ENCODE results near the gene SLC17A6.

SLC17A6 gene

DNA sequence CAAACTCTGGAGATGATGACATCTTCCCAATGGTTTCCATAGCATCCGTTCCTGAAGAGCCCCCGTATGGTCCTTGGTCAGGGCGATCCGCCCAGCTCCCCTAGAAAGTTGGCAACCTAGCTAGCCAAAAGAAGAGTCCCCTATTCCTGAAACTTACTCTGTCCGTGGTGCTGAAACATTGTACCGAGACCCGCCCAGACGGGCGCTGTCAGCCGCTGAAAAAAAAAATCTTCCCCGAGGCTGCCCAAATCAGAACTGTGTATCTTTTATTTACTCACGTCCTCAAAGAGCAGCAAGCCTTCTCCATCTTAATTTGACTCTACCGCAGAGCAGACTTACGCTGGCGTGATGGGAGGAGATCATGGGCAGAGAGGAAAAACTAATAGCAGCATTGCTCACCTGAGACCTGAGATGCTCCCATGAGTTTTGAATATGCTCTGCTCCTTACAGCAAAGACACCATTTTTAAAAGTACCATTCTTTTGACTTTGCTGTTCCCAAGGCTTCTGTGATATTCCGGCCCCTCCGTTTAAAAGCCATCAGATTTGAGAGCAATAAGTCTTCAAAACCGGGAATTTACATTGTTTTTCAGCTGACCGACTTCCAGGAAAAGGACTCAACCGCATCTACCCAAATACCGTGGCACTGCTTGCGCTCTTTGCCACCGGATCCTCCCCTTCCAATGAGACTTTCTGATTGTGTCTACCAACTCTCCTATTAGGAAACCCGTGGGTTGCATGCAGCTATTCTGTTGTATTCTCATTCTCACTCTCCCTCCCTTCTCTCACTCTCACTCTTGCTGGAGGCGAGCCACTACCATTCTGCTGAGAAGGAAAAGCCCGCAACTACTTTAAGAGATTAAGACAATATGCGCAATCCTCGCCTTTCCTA, at the start of gene SLC17A6:
Gene SLC17A6, plus strand, starts transcription at position 786 of the 890 bp plus-strand sequence. CDS start 153 bp downstream, outside the sequence.
- no peaks in the 10 kb centered on the region for H3K9me3 Mint-ChIP-seq
- H3K27me3 Mint-ChIP-seq: peaks cover 54% of the 10 kb centered on the region
- H3K27ac Mint-ChIP-seq: no peak within 1 kb of the TSS
- H3K4me1 Mint-ChIP-seq (ENCODE audit: low read depth): no peaks in the 10 kb centered on the region
- no peaks in the 10 kb centered on the region for H3K36me3 Mint-ChIP-seq (ENCODE audit: low read depth)
- H3K4me3 Mint-ChIP-seq: no peak within 1 kb of the TSS
- intact Hi-C loops (cut with micrococcal nuclease): no loop called here

DNA sequence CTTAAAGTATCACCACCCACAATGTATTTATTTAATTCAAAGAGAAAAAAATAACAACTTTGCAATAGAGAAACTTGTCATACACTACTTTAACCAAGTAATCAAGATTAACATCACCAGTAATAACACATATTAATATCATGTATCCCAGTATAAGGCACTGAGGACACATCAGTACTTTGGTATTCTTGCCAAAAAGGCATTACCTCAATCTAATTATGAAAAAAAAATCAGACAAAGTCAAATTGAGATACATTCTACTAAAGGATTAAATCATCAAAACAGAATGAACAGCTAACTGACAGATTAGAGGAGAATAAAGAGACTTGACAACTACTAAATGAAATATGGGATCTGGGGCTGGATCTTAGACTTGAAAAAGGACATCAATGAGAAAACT, 35.8 kb upstream of the SLC17A6 start:
- Mint-ChIP-seq H3K4me1 (ENCODE audit: low read depth) (peaks cover 6% of the 10 kb centered on the region), H3K27me3 (peaks cover 5% of the 10 kb centered on the region), H3K36me3 (ENCODE audit: low read depth) (no peaks in the 10 kb centered on the region), H3K9me3 (no peaks in the 10 kb centered on the region), H3K4me3 (no peak overlapping the region), H3K27ac (no peak overlapping the region)
- intact Hi-C loops (cut with micrococcal nuclease): loop anchor here (5.0 to 10.0 kb wide), 2 partner anchors 428 to 1655 kb away; no protein-coding TSS in a partner anchor

DNA sequence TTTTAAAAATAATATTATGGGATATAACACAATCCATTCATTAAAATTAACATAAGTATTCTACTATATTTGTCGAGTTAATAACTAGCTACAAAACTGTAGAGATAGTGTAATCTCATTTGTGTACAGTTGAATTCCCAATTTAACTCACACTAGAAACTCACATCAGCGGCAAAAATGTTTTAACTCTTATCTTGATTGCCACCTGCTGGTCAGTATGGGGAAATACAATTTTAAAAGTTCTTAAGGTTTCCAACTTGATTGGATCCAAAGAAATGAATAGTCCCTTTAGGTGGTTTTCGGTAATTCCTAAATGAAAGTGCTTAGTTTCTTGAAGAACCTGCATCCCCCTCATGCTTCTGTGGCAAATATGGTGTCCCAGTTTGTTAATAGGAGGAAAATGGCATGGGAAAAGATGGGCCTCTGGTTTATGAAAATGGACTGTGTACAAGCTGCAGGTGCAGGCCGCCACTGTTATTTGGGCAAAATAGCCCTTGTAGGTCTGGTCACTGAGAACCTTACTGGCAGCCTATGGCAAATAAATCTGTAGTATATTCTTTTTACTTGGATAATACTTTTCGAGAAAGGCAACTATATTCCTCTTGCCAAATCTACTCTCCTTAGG, 33.7 kb upstream of the SLC17A6 start:
- H3K4me3 Mint-ChIP-seq: no peak overlapping the region
- no peaks in the 10 kb centered on the region for H3K9me3 Mint-ChIP-seq
- H3K27ac Mint-ChIP-seq: no peak overlapping the region
- H3K4me1 Mint-ChIP-seq (ENCODE audit: low read depth): peaks cover 6% of the 10 kb centered on the region
- peaks cover 5% of the 10 kb centered on the region for H3K27me3 Mint-ChIP-seq
- no peaks in the 10 kb centered on the region for H3K36me3 Mint-ChIP-seq (ENCODE audit: low read depth)
- intact Hi-C loops (cut with micrococcal nuclease): loop anchor here (1.0 to 10.0 kb wide), 4 partner anchors 59 to 1657 kb away; no protein-coding TSS in a partner anchor

DNA sequence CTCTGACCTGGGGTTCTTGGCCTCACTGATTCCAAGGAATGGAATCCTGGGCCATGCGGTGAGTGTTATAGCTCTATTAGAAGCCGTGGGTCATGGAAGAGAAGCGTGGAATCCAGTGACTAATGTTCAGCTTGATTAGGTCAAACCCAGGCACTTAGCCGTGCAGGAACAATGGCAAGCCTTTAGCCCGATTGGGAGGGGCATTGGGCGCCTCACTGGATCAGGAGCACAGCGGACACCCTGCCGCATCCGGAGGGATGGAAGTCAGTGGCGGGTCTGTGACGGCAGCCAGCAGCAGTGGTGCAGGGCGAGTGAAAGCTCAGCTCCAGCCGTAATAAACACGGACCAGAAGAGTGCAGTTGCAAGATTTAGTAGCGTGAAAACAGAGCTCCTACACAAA, 20.5 kb upstream of the SLC17A6 start:
- Mint-ChIP-seq H3K27me3 (peaks cover 3% of the 10 kb centered on the region), H3K4me3 (no peak overlapping the region), H3K27ac (no peak overlapping the region), H3K36me3 (ENCODE audit: low read depth) (no peaks in the 10 kb centered on the region), H3K4me1 (ENCODE audit: low read depth) (no peaks in the 10 kb centered on the region), H3K9me3 (no peaks in the 10 kb centered on the region)
- intact Hi-C loops (cut with micrococcal nuclease): no loop called here

GRCh38 chr11:22331771-22332170, 6.4 kb upstream of the SLC17A6 start:
- intact Hi-C loops (cut with micrococcal nuclease): no loop called here
- H3K27me3 Mint-ChIP-seq: peaks cover 5% of the 10 kb centered on the region

GRCh38 chr11:22336587-22336986, 1.6 kb upstream of the SLC17A6 start:
- H3K4me1 Mint-ChIP-seq (ENCODE audit: low read depth): no peaks in the 10 kb centered on the region
- no peaks in the 10 kb centered on the region for H3K9me3 Mint-ChIP-seq
- no peaks in the 10 kb centered on the region for H3K36me3 Mint-ChIP-seq (ENCODE audit: low read depth)
- H3K4me3 Mint-ChIP-seq: no peak overlapping the region
- H3K27ac Mint-ChIP-seq: no peak overlapping the region
- intact Hi-C loops (cut with micrococcal nuclease): no loop called here
- H3K27me3 Mint-ChIP-seq: peaks cover 41% of the 10 kb centered on the region

More at GRCh38 chr11:22331771-22332170, 6.4 kb upstream of the SLC17A6 start:
- no peaks in the 10 kb centered on the region for H3K36me3 Mint-ChIP-seq (ENCODE audit: low read depth)
- no peaks in the 10 kb centered on the region for H3K4me1 Mint-ChIP-seq (ENCODE audit: low read depth)
- H3K27ac Mint-ChIP-seq: no peak overlapping the region
- H3K4me3 Mint-ChIP-seq: no peak overlapping the region
- no peaks in the 10 kb centered on the region for H3K9me3 Mint-ChIP-seq

DNA sequence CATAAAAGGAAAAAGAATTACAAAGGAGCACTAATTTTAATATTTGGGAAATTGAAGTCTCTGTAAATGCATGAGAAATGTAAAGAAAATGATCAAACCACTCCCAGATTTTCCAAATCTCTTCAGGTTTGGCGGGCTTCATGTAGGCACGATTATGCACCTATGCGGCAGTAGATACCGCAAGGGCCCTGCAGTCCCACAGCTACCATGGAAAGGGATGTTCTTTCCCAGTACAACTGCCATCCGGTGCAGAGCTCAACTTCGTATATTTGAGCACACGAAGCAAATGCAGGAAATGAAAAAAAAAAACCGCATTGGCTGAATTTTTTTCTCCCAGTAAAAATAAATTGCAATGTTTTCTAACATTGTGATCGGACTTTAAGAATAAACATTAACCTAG, 1.4 kb downstream of the SLC17A6 start:
- Mint-ChIP-seq H3K27me3 (peaks cover 71% of the 10 kb centered on the region), H3K4me3 (no peak overlapping the region), H3K27ac (no peak overlapping the region), H3K4me1 (ENCODE audit: low read depth) (no peaks in the 10 kb centered on the region), H3K9me3 (no peaks in the 10 kb centered on the region), H3K36me3 (ENCODE audit: low read depth) (no peaks in the 10 kb centered on the region)
- intact Hi-C loops (cut with micrococcal nuclease): no loop called here

- Mint-ChIP-seq H3K27me3 (peaks cover 74% of the 10 kb centered on the region), H3K27ac (no peak overlapping the region), H3K36me3 (ENCODE audit: low read depth) (no peaks in the 10 kb centered on the region), H3K4me3 (no peak overlapping the region), H3K9me3 (no peaks in the 10 kb centered on the region), H3K4me1 (ENCODE audit: low read depth) (no peaks in the 10 kb centered on the region)
- intact Hi-C loops (cut with micrococcal nuclease): no loop called here
Measured at GRCh38 chr11:22340235-22340634, 2.1 kb downstream of the SLC17A6 start.

- Mint-ChIP-seq H3K27me3 (peaks cover 74% of the 10 kb centered on the region), H3K4me1 (ENCODE audit: low read depth) (no peaks in the 10 kb centered on the region), H3K4me3 (no peak overlapping the region), H3K36me3 (ENCODE audit: low read depth) (no peaks in the 10 kb centered on the region), H3K9me3 (no peaks in the 10 kb centered on the region), H3K27ac (no peak overlapping the region)
- intact Hi-C loops (cut with micrococcal nuclease): no loop called here
Measured at GRCh38 chr11:22340701-22341587, 2.8 kb downstream of the SLC17A6 start.

DNA sequence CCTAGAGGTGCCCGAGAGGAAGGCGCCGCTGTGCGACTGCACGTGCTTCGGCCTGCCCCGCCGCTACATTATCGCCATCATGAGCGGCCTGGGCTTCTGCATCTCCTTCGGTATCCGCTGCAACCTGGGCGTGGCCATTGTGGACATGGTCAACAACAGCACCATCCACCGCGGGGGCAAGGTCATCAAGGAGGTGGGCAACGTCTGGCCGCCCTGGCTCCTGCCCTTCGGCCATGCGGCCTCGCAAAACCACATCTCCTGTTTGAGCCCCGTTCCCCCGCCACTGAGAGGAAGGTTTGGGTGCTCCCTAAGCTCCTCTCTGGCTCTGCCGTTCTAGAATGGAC, 3.4 kb downstream of the SLC17A6 start:
- Mint-ChIP-seq H3K36me3 (ENCODE audit: low read depth) (no peaks in the 10 kb centered on the region), H3K4me1 (ENCODE audit: low read depth) (no peaks in the 10 kb centered on the region), H3K27ac (no peak overlapping the region), H3K4me3 (no peak overlapping the region), H3K27me3 (peaks cover 74% of the 10 kb centered on the region), H3K9me3 (no peaks in the 10 kb centered on the region)
- intact Hi-C loops (cut with micrococcal nuclease): no loop called here

GRCh38 chr11:22342211-22343031, 4.2 kb downstream of the SLC17A6 start:
- intact Hi-C loops (cut with micrococcal nuclease): no loop called here
- no peak overlapping the region for H3K27ac Mint-ChIP-seq
- no peak overlapping the region for H3K4me3 Mint-ChIP-seq
- H3K36me3 Mint-ChIP-seq (ENCODE audit: low read depth): no peaks in the 10 kb centered on the region
- H3K27me3 Mint-ChIP-seq: peaks cover 70% of the 10 kb centered on the region
- H3K9me3 Mint-ChIP-seq: no peaks in the 10 kb centered on the region
- H3K4me1 Mint-ChIP-seq (ENCODE audit: low read depth): no peaks in the 10 kb centered on the region

DNA sequence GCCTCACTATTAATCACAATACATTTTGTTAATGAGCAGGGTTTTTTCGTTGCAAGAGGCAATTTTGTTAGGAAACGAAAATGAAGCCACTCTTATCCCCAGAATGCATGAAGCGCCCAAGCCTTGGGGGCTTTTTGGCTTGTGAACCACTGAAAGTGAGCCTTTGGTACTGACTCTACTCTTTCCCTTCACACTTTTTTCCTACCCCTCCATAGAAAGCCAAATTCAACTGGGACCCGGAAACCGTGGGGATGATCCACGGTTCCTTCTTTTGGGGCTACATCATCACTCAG, 4.8 kb downstream of the SLC17A6 start:
- no peaks in the 10 kb centered on the region for H3K36me3 Mint-ChIP-seq (ENCODE audit: low read depth)
- H3K27me3 Mint-ChIP-seq: peaks cover 64% of the 10 kb centered on the region
- no peaks in the 10 kb centered on the region for H3K4me1 Mint-ChIP-seq (ENCODE audit: low read depth)
- no peaks in the 10 kb centered on the region for H3K9me3 Mint-ChIP-seq
- H3K4me3 Mint-ChIP-seq: no peak overlapping the region
- intact Hi-C loops (cut with micrococcal nuclease): no loop called here
- no peak overlapping the region for H3K27ac Mint-ChIP-seq

- Mint-ChIP-seq H3K4me1 (ENCODE audit: low read depth) (no peaks in the 10 kb centered on the region), H3K27me3 (peaks cover 60% of the 10 kb centered on the region), H3K9me3 (no peaks in the 10 kb centered on the region), H3K27ac (no peak overlapping the region), H3K36me3 (ENCODE audit: low read depth) (no peaks in the 10 kb centered on the region), H3K4me3 (no peak overlapping the region)
- intact Hi-C loops (cut with micrococcal nuclease): no loop called here
Measured at GRCh38 chr11:22343371-22344032, 5.3 kb downstream of the SLC17A6 start.

Data from dendritic cell treated with granulocyte-macrophage colony-stimulating factor and Interleukin-4, amounts not matched to agents 40 ng/mL and 50 ng/mL, for 4 days (primary cell).